K562 (cell line): ENCODE measurements around the gene MESP1. TPM values are rescaled to one million over a fixed set of nuclear protein-coding genes. Genes with fewer than 3 reads are reported as not detected.
"Not testable (repeated sequence)": the region's sequence is repeated elsewhere in the genome, so short reads cannot be mapped to it uniquely, and the experiment has no call there.

Experiments
- ATAC-seq: fragments of 200-7000 bp; cut with Tn5 transposase; 3 replicates; pipeline ENCODE4 v1.9.1; 2020; ENCODE audit warnings: moderate library complexity
- BruUV-seq: library from RNA; stranded (reverse); fragments of 400-500 nt; replicated peaks from 2 replicates; lab custom pipeline; 2021; lab: Mats Ljungman, UMichigan
- CTCF ChIA-PET: fragments of 300-600 bp; formaldehyde crosslinking; extraction: SDS; loops from one replicate; lab custom pipeline; 2021; ENCODE audit warnings: low intra/inter-chr PET ratio; lab: Yijun Ruan, JAX
- POLR2A ChIA-PET: fragments of 300-600, 350-650 bp; sonication (Branson Sonifier 250); formaldehyde crosslinking; extraction: SDS; loops from one replicate; lab custom pipeline; 2021; ENCODE audit warnings: antibody characterized with exemption, inconsistent platforms; lab: Yijun Ruan, JAX
- DNase-seq, 4 experiments: peaks; one replicate each; pipeline versions ENCODE4 v3.0.0 to v3.0.0-alpha.2; 2011 to 2018; ENCODE audit warnings: low spot score in 3 of 4, mixed read lengths in 3 of 4; ENCODE audit errors: extremely low read depth in 1 of 4
- FAIRE-seq: peaks from 2 replicates; lab custom pipeline; 2011; peaks lifted over from hg19 to GRCh38; lab: Jason Lieb, UNC
- H2AFZ ChIP-seq: 2 replicates; pipeline ENCODE4 v1.6.0; 2011; ENCODE audit warnings: low read depth, low read length, control low read depth, inconsistent platforms
- H3K27ac ChIP-seq: fragments of 200-600 bp; 3 replicates; pipeline ENCODE4 v1.8.0; 2011; ENCODE audit warnings: low read depth, mild to moderate bottlenecking, control low read depth, inconsistent platforms, low read length, moderate library complexity, mixed read lengths; ENCODE audit errors: extremely low read depth
- H3K27me3 ChIP-seq, 2 experiments: fragments of 300-600 bp in 1 of 2; 2 replicates in 1 of 2; 3 replicates in 1 of 2; pipeline versions ENCODE4 v1.6.0 to v1.8.0; 2011; ENCODE audit warnings: inconsistent platforms in 2 of 2, low read length in 2 of 2, mild to moderate bottlenecking in 1 of 2, mixed read lengths in 1 of 2, moderate library complexity in 1 of 2; ENCODE audit not compliant: control insufficient read depth in 2 of 2, insufficient read depth in 2 of 2
- H3K36me3 ChIP-seq: fragments of 300-600 bp; 3 replicates; pipeline ENCODE4 v1.8.0; 2011; ENCODE audit warnings: mild to moderate bottlenecking, low read length, inconsistent platforms; ENCODE audit not compliant: control insufficient read depth, insufficient read depth
- H3K4me1 ChIP-seq, 2 experiments: fragments of 200-600 bp in 1 of 2; replicated peaks in 1 of 2; 2 replicates in 1 of 2; 3 replicates in 1 of 2; pipeline versions ENCODE4 v1.5.1 to v1.8.0; 2011; ENCODE audit warnings: inconsistent platforms in 2 of 2, low read length in 2 of 2, mild to moderate bottlenecking in 1 of 2, mixed read lengths in 1 of 2, moderate library complexity in 1 of 2; ENCODE audit not compliant: control insufficient read depth in 2 of 2, insufficient read depth in 2 of 2
- H3K4me2 ChIP-seq: 2 replicates; pipeline ENCODE4 v1.6.1; 2011; ENCODE audit warnings: low read length, control low read depth, inconsistent platforms, mixed read lengths; ENCODE audit not compliant: insufficient read depth
- H3K4me3 ChIP-seq: fragments of 200-600 bp; sonication (generic), shearing (Covaris generic); 2 replicates; pipeline ENCODE4 v1.5.1; 2016; ENCODE audit warnings: control low read depth, inconsistent platforms
- H3K79me2 ChIP-seq: fragments of 200-600 bp; 3 replicates; pipeline ENCODE4 v1.8.0; 2011; ENCODE audit warnings: low read length, inconsistent platforms; ENCODE audit not compliant: control insufficient read depth, insufficient read depth
- H3K9ac ChIP-seq, 2 experiments: 2 replicates each; pipeline versions ENCODE4 v1.6.0 to v1.6.1; 2011; ENCODE audit warnings: low read depth in 2 of 2, low read length in 2 of 2, control low read depth in 1 of 2, inconsistent platforms in 1 of 2, mild to moderate bottlenecking in 1 of 2, mixed read lengths in 1 of 2; ENCODE audit not compliant: insufficient read depth in 1 of 2
- H3K9me1 ChIP-seq: one replicate; pipeline ENCODE4 v1.6.0; 2011; ENCODE audit warnings: inconsistent platforms, mild to moderate bottlenecking, low read length, moderate library complexity; ENCODE audit not compliant: control insufficient read depth, insufficient read depth
- H3K9me3 ChIP-seq: replicated peaks from 2 replicates; pipeline ENCODE4 v1.5.1; 2011; ENCODE audit warnings: low read depth, low read length, inconsistent platforms; ENCODE audit not compliant: control insufficient read depth, insufficient read depth
- H4K20me1 ChIP-seq: replicated peaks from 2 replicates; pipeline ENCODE4 v1.6.1; 2011; ENCODE audit warnings: low read length, inconsistent platforms, mixed read lengths; ENCODE audit not compliant: control insufficient read depth, insufficient read depth
- ETV1 ChIP-seq: fragments of 450-650 bp; conservative IDR thresholded peaks from 2 replicates; pipeline ENCODE4 v1.6.1; 2016; ENCODE audit warnings: missing genetic modification characterization, control low read depth, low read depth, missing compliant biosample characterization
- GTF2E2 ChIP-seq: fragments of 200-800 bp; sonication (Bioruptor generic); IDR thresholded peaks from 2 replicates; pipeline ENCODE4 v1.6.1; 2016; ENCODE audit warnings: missing genetic modification characterization, missing compliant biosample characterization
- HMGN3 ChIP-seq: IDR thresholded peaks from 2 replicates; pipeline ENCODE4 v1.6.1; 2011; ENCODE audit warnings: borderline replicate concordance, low read depth, mild to moderate bottlenecking, mixed read lengths, low read length; ENCODE audit not compliant: insufficient read length; ENCODE audit errors: extremely low read depth
- IRF2 ChIP-seq: sonication (generic); formaldehyde crosslinking; IDR thresholded peaks from 2 replicates; pipeline ENCODE4 v1.8.1; 2022; ENCODE audit warnings: mild to moderate bottlenecking, missing genetic modification reagents
- KLF1 ChIP-seq: fragments of 450-650 bp; IDR thresholded peaks from 2 replicates; pipeline ENCODE4 v1.6.1; 2016; ENCODE audit warnings: missing genetic modification characterization, missing compliant biosample characterization
- KLF10 ChIP-seq: fragments of 250-450 bp; sonication (Bioruptor Pico); IDR thresholded peaks from 2 replicates; pipeline ENCODE4 v1.6.1; 2021; ENCODE audit warnings: matching md5 sums
- NFE2 ChIP-seq: IDR thresholded peaks from 2 replicates; pipeline ENCODE4 v1.6.1; 2014; ENCODE audit warnings: antibody characterized with exemption, low read depth
- POLR3A ChIP-seq: IDR thresholded peaks from 2 replicates; pipeline ENCODE4 v1.6.1; 2011; ENCODE audit warnings: borderline replicate concordance, mild to moderate bottlenecking, moderate library complexity; ENCODE audit not compliant: insufficient read length, insufficient read depth; ENCODE audit errors: extremely low read depth
- ZFP36 ChIP-seq: fragments of 150-350 bp; IDR thresholded peaks from 2 replicates; pipeline ENCODE4 v1.6.1; 2018; ENCODE audit warnings: low read length, low read depth; ENCODE audit not compliant: partially characterized antibody
- ZNF124 ChIP-seq: sonication (generic); formaldehyde crosslinking; IDR thresholded peaks from 2 replicates; pipeline ENCODE4 v1.8.1; 2022; ENCODE audit warnings: missing genetic modification reagents
- ZNF584 ChIP-seq: fragments of 200-800 bp; sonication (Bioruptor generic); IDR thresholded peaks from 2 replicates; pipeline ENCODE4 v1.6.1; 2016; ENCODE audit warnings: low read depth, mild to moderate bottlenecking, missing genetic modification characterization, missing compliant biosample characterization
- WGBS: fragments of 100-300 bp; shearing (Covaris generic); methylation state at CpG from one replicate; pipeline ENCODE4 v1.1.6; 2016; ENCODE audit warnings: low coverage, mixed read lengths; ENCODE audit not compliant: insufficient coverage; ENCODE audit errors: missing lambda C conversion rate; 5-methylcytosine and 5-hydroxymethylcytosine counted together
- in situ Hi-C: fragments of 300-500 bp; cut with MboI; formaldehyde crosslinking; loops from 4 replicates; pipeline ENCODE4 v1.15.0; 2018; ENCODE audit warnings: inconsistent platforms, mixed read lengths
- intact Hi-C: fragments of 100-400 bp; cut with micrococcal nuclease; formaldehyde crosslinking; loops from 2 replicates; pipeline ENCODE4 v1.14.2; 2022
- polyA plus RNA-seq, 8 experiments: library from polyadenylated mRNA; depleted of rRNA in 4 of 8; stranded (reverse) in 5 of 8; unstranded in 3 of 8; fragments of >200 nt; fragmentation: Nextera tagmentation in 2 of 8; fragmentation: Illumina TruSeq in 1 of 8; extraction: Ambion mirVana in 2 of 8; extraction: Trizol in 1 of 8; gene quantifications; 2 replicates each; pipeline versions ENCODE4 v1.2.1 to v1.2.3, GENCODE V29; 2011 to 2014; ENCODE audit warnings: inconsistent platforms in 1 of 8, missing spikeins in 1 of 8
- total RNA-seq, 7 experiments: library from RNA; depleted of rRNA in 6 of 7; stranded (reverse); fragments of >200 nt in 6 of 7; fragmentation: Illumina TruSeq in 2 of 7; extraction: Trizol in 2 of 7; gene quantifications; 2 replicates each; pipeline versions ENCODE4 v1.2.1 to v1.2.3, GENCODE V29; 2011 to 2021; ENCODE audit warnings: low replicate concordance in 1 of 7
- TF ChIP-seq, protein P1 (sequence below), 2 experiments: IDR thresholded peaks in 1 of 2; conservative IDR thresholded peaks in 1 of 2; 2 replicates each; pipeline ENCODE4 v1.6.1; 2016; ENCODE audit warnings: low read depth in 2 of 2, mild to moderate bottlenecking in 1 of 2, missing compliant biosample characterization in 1 of 2, missing genetic modification characterization in 1 of 2, moderate library complexity in 1 of 2

Gene MESP1
- total and polyA plus RNA-seq, 9 of the 15 experiments (the other 6 are each of a cell fraction or from before 2014, with no cell fraction given), result 0.14 to 1.1 (median 0.36) TPM; not detected in 4

DNA sequence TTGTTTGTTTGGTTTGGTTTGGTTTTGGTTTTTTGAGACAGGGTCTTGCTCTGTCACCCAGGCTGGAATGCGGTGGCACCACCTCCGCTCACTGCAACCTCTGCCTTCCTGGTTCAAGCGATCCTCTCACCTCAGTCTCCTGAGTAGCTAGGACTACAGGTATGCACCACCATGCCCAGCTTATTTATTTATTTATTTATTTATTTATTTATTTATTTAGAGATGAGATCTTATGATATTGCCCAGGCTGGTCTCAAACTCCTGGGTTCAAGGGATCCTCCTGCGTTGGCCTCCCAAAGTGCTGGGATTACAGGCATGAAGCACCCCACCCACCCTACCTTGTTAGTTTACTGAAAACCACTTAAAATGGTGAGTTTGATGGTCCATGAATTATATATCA is 37.5 kb upstream of the MESP1 start:
- H3K27me3 ChIP-seq, BruUV-seq, POLR2A ChIA-PET, H3K36me3 ChIP-seq, H3K79me2 ChIP-seq, H3K9me1 ChIP-seq, CTCF ChIA-PET, H3K4me2 ChIP-seq, ATAC-seq, intact Hi-C loops, H2AFZ ChIP-seq, H3K4me3 ChIP-seq, DNase-seq, FAIRE-seq, H3K27ac ChIP-seq, H3K9ac ChIP-seq, H3K9me3 ChIP-seq, H4K20me1 ChIP-seq: not testable (repeated sequence)
- in situ Hi-C loops, result loop anchor here (10.0 kb wide), 1 partner anchor 446 kb away; the partner anchor contains the start of genes CIB1 and GDPGP1
- peaks cover 5 to 25% of the 10 kb centered on the region in 2 experiments for H3K4me1 ChIP-seq
- 58% methylated on average over 4 of the region's 4 CpGs for WGBS

DNA sequence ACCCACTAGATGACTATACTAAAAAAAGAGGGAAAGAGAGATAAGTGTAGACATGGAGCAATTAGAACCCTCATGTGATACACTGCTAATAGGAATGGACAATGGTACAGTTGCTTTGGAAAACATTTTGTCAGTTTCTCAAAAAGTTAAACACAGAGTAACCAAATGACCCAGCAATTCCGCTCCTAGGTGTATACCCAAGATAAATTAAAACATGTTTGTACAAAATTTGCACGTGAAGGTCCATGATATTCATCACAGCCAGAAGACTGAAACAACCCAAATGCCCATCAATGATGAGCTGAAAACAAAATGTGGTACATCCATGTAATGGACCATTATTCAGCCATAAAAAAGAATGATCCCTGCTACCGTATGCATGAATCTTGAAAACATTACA is 36.9 kb upstream of the MESP1 start:
- H3K9me3 ChIP-seq, result no peaks in the 10 kb centered on the region; the same call in 1 of the 2 replicates
- H4K20me1 ChIP-seq, result no peaks in the 10 kb centered on the region
- no TSS peak for BruUV-seq
- H3K9me1 ChIP-seq, result no peaks in the 10 kb centered on the region
- intact Hi-C loops, result no loop called here
- ATAC-seq (no peak), FAIRE-seq (no peak), DNase-seq (no peak)
- 65% methylated on average over 3 of the region's 3 CpGs for WGBS
- no peak overlapping the region for H3K27ac ChIP-seq
- peaks cover 11 to 32% of the 10 kb centered on the region in 2 experiments for H3K4me1 ChIP-seq
- H3K4me2 ChIP-seq, result no peak overlapping the region
- ChIA-PET CTCF (no interaction called here), POLR2A (interaction anchor here (0.8 kb wide), 1 partner anchor 337 kb away, joined by 5 read pairs; no protein-coding TSS in a partner anchor)
- no peak overlapping the region for H3K4me3 ChIP-seq
- H3K27me3 ChIP-seq, result no peaks in the 10 kb centered on the region
- in situ Hi-C loops, result loop anchor here (10.0 kb wide), 1 partner anchor 447 kb away; the partner anchor contains the start of genes CIB1 and GDPGP1
- H3K36me3 ChIP-seq, result no peaks in the 10 kb centered on the region
- H3K79me2 ChIP-seq, result no peaks in the 10 kb centered on the region
- no peak overlapping the region for H2AFZ ChIP-seq
- no peak overlapping the region for H3K9ac ChIP-seq
- TF ChIP-seq POLR3A (no peak), GTF2E2 (no peak), IRF2 (CRISPR knock-in tag) (no peak), ETV1 (no peak), KLF10 (no peak), ZNF124 (CRISPR knock-in tag) (no peak), ZFP36 (no peak), KLF1 (no peak), ZNF584 (CRISPR knock-in tag) (no peak), HMGN3 (no peak), NFE2 (no peak)
- TF ChIP-seq, protein P1, sequence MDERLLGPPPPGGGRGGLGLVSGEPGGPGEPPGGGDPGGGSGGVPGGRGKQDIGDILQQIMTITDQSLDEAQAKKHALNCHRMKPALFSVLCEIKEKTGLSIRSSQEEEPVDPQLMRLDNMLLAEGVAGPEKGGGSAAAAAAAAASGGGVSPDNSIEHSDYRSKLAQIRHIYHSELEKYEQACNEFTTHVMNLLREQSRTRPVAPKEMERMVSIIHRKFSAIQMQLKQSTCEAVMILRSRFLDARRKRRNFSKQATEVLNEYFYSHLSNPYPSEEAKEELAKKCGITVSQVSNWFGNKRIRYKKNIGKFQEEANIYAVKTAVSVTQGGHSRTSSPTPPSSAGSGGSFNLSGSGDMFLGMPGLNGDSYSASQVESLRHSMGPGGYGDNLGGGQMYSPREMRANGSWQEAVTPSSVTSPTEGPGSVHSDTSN (CRISPR knock-in tag; IDR thresholded peaks at IDR 0.05; ENCODE audit: low read depth), result no peak
- TF ChIP-seq, protein P1 (tag; conservative IDR thresholded peaks at IDR 0.05; ENCODE audit: low read depth), result no peak
